ENCODE data around the gene COMMD3. TPM values are rescaled to one million over a fixed set of nuclear protein-coding genes. Genes with fewer than 3 reads are reported as not detected.
A peak's percentile ranks its signal among the peaks of the same experiment; 100 is the strongest.

Gene COMMD3
- total and polyA plus RNA-seq, 2 donors (not counting 3 experiments of a cell fraction or from before 2014, with no cell fraction given) = 22.5 to 48.9 TPM

- no TSS peak for BruUV-seq (replicated peaks)
- peak overlapping the region; percentile 5 for H3K4me2 ChIP-seq (ENCODE audit: insufficient read depth, low read length)
- H3K9ac ChIP-seq (replicated peaks; ENCODE audit: extremely low read depth, insufficient read depth, low read length) = peak overlapping the region; percentile 59
- TF ChIP-seq POLR2AphosphoS5 (IDR thresholded peaks at IDR 0.05; ENCODE audit: insufficient read depth, low read depth, low read length) (peak; percentile 45), FOS (IDR thresholded peaks at IDR 0.05; ENCODE audit: borderline replicate concordance, insufficient read depth, low read length) (no peak)
- H4K20me1 ChIP-seq (replicated peaks; ENCODE audit: control insufficient read depth, extremely low read depth, insufficient read depth, low read length) = peaks cover 10% of the 10 kb centered on the region
- intact Hi-C loops (cut with micrococcal nuclease) = loop anchor here (1.0 to 10.0 kb wide), 3 partner anchors 20 to 797 kb away; partner anchors contain the start of gene SKIDA1
- H3K4me3 ChIP-seq (replicated peaks in 1 of 3; ENCODE audit: insufficient read depth in 1 of 3, low read depth in 1 of 3, low read length in 3 of 3) = peak overlapping the region; percentile 60 to 96 (median 81)
- peaks cover 23 to 32% of the 10 kb centered on the region in 2 experiments for H3K27me3 ChIP-seq (ENCODE audit: control insufficient read depth in 2 of 2, insufficient read depth in 2 of 2, low read length in 2 of 2)
- H3K9me3 ChIP-seq (replicated peaks; ENCODE audit: control insufficient read depth, insufficient read depth, low read length) = no peaks in the 10 kb centered on the region
- H3K79me2 ChIP-seq (ENCODE audit: control insufficient read depth, insufficient read depth, low read length) = no peaks in the 10 kb centered on the region
- FAIRE-seq = peak; percentile 69
- CTCF ChIA-PET = interaction anchor here (1.0 to 1.6 kb wide), 3 partner anchors 19 to 825 kb away, joined by 4 to 7 read pairs (median 6); no protein-coding TSS in a partner anchor
- POLR2A ChIA-PET = no interaction called here
- no peak overlapping the region for H3K27ac ChIP-seq (ENCODE audit: insufficient read depth, low read depth, low read length)
- DNase-seq (ENCODE audit: low read depth, low spot score) = peak; percentile 67
- H3K4me1 ChIP-seq (ENCODE audit: control insufficient read depth, extremely low read depth, insufficient read depth, low read length) = peaks cover 31% of the 10 kb centered on the region
- H2AFZ ChIP-seq (ENCODE audit: low read depth, low read length) = peak overlapping the region; percentile 68
- H3K36me3 ChIP-seq (ENCODE audit: control insufficient read depth in 2 of 2, extremely low read depth in 1 of 2, insufficient read depth in 2 of 2, low read length in 2 of 2) = no peaks in the 10 kb centered on the region
- dilution Hi-C loops (cut with MboI; ENCODE audit: extremely low pct_ligation_motif_present, low sequenced_read_pairs) = no loop called here
- no peaks in the 10 kb centered on the region for H3K9me1 ChIP-seq (replicated peaks; ENCODE audit: control insufficient read depth, extremely low read depth, insufficient read depth, low read length)
Measured at GRCh38 chr10:22321156-22321923, 5.2 kb downstream of the COMMD3 start.

DNA sequence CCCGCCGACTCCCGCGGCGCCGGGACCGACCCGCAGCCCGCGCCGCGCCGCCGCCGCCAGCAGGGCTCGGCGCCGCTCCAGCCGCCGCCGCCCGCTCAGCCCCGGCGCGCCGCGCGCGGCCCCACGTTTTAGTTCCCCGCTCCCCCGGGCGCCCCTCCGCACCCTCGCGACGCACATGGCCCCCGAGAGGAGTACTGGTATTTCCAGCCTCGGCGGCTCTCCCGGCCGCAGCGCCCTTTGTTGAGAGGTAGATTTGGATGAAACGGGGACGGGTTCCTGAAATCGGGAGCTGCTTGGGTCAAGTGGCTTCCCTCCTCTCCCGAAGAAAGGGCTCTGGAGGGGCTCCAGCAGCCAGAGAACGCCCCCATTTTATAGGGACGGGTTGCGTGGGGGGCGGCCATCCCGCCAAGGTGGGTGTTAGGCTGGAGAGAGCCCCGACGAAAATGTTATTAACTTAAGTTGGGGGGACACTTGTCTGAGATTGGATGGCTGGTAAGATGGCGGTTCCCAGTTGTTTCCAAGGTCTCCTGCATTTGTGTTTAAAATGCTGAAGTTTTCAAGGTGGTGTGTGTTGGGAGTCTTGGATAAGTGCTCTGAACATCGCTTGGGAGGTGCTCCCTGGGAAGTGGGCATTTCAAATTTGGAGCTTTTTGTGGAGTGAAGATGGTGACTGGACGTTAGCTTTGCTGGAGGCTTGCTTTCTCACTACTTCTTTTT lies 5.9 kb downstream of the COMMD3 start:
- peak; percentile 100 for TF ChIP-seq EZH2 (IDR thresholded peaks at IDR 0.05; ENCODE audit: borderline replicate concordance, low read depth, low read length, severe bottlenecking)
- no peak for TF ChIP-seq MYC (IDR thresholded peaks at IDR 0.05; ENCODE audit: low read depth, low read length)
- TF ChIP-seq CTCF (IDR thresholded peaks at IDR 0.05; ENCODE audit: extremely low read depth in 1 of 2, insufficient read depth in 1 of 2, low read depth in 1 of 2, low read length in 2 of 2) = no peak
- TF ChIP-seq POLR2A (IDR thresholded peaks at IDR 0.05; ENCODE audit: low read depth, low read length) = no peak
- Histone ChIP-seq H3K4me2 (ENCODE audit: insufficient read depth, low read length) (peak overlapping the region; percentile 35), H3K27ac (ENCODE audit: insufficient read depth, low read depth, low read length) (no peak overlapping the region), H3K9me1 (replicated peaks; ENCODE audit: control insufficient read depth, extremely low read depth, insufficient read depth, low read length) (no peaks in the 10 kb centered on the region), H3K27me3 (ENCODE audit: control insufficient read depth in 2 of 2, insufficient read depth in 2 of 2, low read length in 2 of 2) (peaks cover 23 to 32% of the 10 kb centered on the region in 2 experiments), H3K79me2 (ENCODE audit: control insufficient read depth, insufficient read depth, low read length) (no peaks in the 10 kb centered on the region), H4K20me1 (replicated peaks; ENCODE audit: control insufficient read depth, extremely low read depth, insufficient read depth, low read length) (peaks cover 10% of the 10 kb centered on the region), H3K9ac (replicated peaks; ENCODE audit: extremely low read depth, insufficient read depth, low read length) (peak overlapping the region; percentile 35), H3K4me3 (replicated peaks in 1 of 3; ENCODE audit: insufficient read depth in 1 of 3, low read depth in 1 of 3, low read length in 3 of 3) (peak overlapping the region; percentile 40 to 96 (median 54)), H3K9me3 (replicated peaks; ENCODE audit: control insufficient read depth, insufficient read depth, low read length) (no peaks in the 10 kb centered on the region), H3K4me1 (ENCODE audit: control insufficient read depth, extremely low read depth, insufficient read depth, low read length) (peaks cover 28% of the 10 kb centered on the region), H2AFZ (ENCODE audit: low read depth, low read length) (no peak overlapping the region), H3K36me3 (ENCODE audit: control insufficient read depth in 2 of 2, extremely low read depth in 1 of 2, insufficient read depth in 2 of 2, low read length in 2 of 2) (no peaks in the 10 kb centered on the region)
- dilution Hi-C loops (cut with MboI; ENCODE audit: extremely low pct_ligation_motif_present, low sequenced_read_pairs) (no loop called here), intact Hi-C loops (cut with micrococcal nuclease) (loop anchor here (1.0 to 10.0 kb wide), 3 partner anchors 19 to 797 kb away; partner anchors contain the start of gene SKIDA1)
- TSS peak; percentile 2 for BruUV-seq (replicated peaks)
- DNase-seq (ENCODE audit: low read depth, low spot score) (peak; percentile 39), FAIRE-seq (no peak)
- POLR2A ChIA-PET = no interaction called here
- CTCF ChIA-PET = interaction anchor here (1.0 to 1.6 kb wide), 3 partner anchors 18 to 826 kb away, joined by 4 to 7 read pairs (median 6); no protein-coding TSS in a partner anchor

Data from endothelial cell of umbilical vein (primary cell).